ENCODE measurements around the gene GCA.

GRCh38 chr2:162328424-162329157, 15.3 kb upstream of the GCA start:
- TF ChIP-seq CTCF (IDR thresholded peaks at IDR 0.05) (no peak), POLR2A (IDR thresholded peaks at IDR 0.05) (no peak)
